Activated naive CD8-positive, alpha-beta T cell treated with anti-CD3 and anti-CD28 coated beads for 36 hours (primary cell): ENCODE results near the gene MYH14. TPM values are rescaled to one million over a fixed set of nuclear protein-coding genes. Genes with fewer than 3 reads are reported as not detected.
A peak's percentile ranks its signal among the peaks of the same experiment; 100 is the strongest.

Experiments
- DNase-seq: peaks from one replicate; pipeline ENCODE4 v3.0.0; 2021
- H3K27ac Mint-ChIP-seq: one replicate; pipeline ENCODE4 v1.8.0; 2022; ENCODE audit warnings: mild to moderate bottlenecking, moderate library complexity, mixed read lengths
- H3K27me3 Mint-ChIP-seq: one replicate; pipeline ENCODE4 v1.8.0; 2022; ENCODE audit warnings: mild to moderate bottlenecking, mixed read lengths
- H3K36me3 Mint-ChIP-seq: one replicate; pipeline ENCODE4 v1.8.0; 2021; ENCODE audit warnings: mild to moderate bottlenecking, mixed read lengths
- H3K4me1 Mint-ChIP-seq: one replicate; pipeline ENCODE4 v1.8.0; 2021; ENCODE audit warnings: mixed read lengths
- H3K4me3 Mint-ChIP-seq: one replicate; pipeline ENCODE4 v1.8.0; 2022; ENCODE audit warnings: mild to moderate bottlenecking, moderate library complexity, mixed read lengths
- H3K9me3 Mint-ChIP-seq: one replicate; pipeline ENCODE4 v1.8.0; 2022; ENCODE audit warnings: mixed read lengths
- total RNA-seq, 2 experiments: library from RNA; stranded (reverse); gene quantifications; one replicate each; pipeline ENCODE4 v1.2.3, GENCODE V29; 2021

The MYH14 gene
- total RNA-seq, 2 experiments from 2014 or later, result not detected

DNA sequence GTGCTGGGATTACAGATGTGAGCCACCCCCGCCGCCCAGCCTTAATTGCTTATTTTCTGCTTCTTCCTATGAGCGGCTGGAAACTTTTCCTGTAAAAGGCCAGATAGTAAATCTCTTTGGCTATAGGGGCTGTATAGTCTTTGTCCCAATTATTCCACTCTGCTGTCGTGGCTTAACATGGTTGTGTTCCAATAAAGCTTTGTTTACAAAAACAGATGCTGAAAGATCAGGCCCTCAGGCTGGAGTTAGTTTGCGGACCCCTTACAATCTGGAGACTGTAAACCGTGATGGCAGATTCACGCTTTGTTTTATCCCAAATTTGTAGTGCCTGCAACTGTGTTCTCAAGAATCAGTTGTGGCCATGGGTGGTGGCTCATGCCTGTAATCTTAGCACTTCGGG, 115.0 kb downstream of the MYH14 start:
- no peak overlapping the region for H3K4me3 Mint-ChIP-seq
- no peak overlapping the region for H3K27ac Mint-ChIP-seq
- H3K9me3 Mint-ChIP-seq, result no peaks in the 10 kb centered on the region
- H3K36me3 Mint-ChIP-seq, result no peaks in the 10 kb centered on the region
- DNase-seq, result no peak
- peaks cover 13% of the 10 kb centered on the region for H3K4me1 Mint-ChIP-seq
- peaks cover 69% of the 10 kb centered on the region for H3K27me3 Mint-ChIP-seq

DNA sequence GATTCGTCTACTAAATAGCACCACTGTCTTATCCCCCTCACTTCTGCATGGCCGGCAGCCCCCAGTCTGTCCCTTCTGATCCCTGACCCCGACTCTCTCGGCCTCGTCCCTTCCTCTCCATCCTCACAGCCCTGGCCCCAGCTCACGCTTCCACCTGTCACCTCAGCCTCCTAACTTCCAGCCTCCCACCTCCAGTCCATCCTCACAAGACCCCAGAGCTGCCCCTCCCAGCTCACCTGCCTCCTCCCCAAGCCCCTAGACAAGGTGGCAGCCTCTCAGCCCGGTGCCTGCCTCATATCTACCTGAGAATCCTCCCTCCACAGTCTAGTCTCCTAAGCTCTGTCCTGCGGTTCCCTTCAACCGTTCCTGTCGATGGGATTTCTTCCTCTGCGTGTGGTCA, 115.7 kb downstream of the MYH14 start:
- Mint-ChIP-seq H3K4me1 (peaks cover 11% of the 10 kb centered on the region), H3K27me3 (peaks cover 65% of the 10 kb centered on the region), H3K36me3 (no peaks in the 10 kb centered on the region), H3K4me3 (no peak overlapping the region), H3K9me3 (no peaks in the 10 kb centered on the region), H3K27ac (no peak overlapping the region)
- DNase-seq, result no peak

DNA sequence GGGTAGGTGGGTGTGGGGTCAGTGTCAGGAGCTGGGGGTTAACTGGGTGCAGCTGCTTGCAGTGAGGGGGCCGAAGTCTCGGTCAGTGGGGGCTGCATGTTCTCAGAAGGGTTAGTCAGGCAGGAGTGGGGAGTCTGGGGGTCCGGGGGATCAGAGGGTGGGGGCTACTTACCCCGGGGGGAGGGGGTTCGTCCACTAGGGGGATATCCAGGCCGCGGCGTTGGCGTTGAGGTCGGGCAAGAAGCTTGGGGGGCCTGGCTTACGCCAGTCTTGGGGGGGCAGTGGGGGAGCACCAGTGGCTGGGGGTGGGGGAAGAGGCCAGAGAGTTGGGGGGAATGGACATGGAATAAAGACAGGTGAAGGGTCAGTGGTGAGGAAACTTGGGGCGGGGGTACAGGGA, 116.6 kb downstream of the MYH14 start:
- no peaks in the 10 kb centered on the region for H3K9me3 Mint-ChIP-seq
- no peak overlapping the region for H3K27ac Mint-ChIP-seq
- peaks cover 9% of the 10 kb centered on the region for H3K4me1 Mint-ChIP-seq
- no peaks in the 10 kb centered on the region for H3K36me3 Mint-ChIP-seq
- no peak for DNase-seq
- H3K27me3 Mint-ChIP-seq, result peaks cover 65% of the 10 kb centered on the region
- no peak overlapping the region for H3K4me3 Mint-ChIP-seq

DNA sequence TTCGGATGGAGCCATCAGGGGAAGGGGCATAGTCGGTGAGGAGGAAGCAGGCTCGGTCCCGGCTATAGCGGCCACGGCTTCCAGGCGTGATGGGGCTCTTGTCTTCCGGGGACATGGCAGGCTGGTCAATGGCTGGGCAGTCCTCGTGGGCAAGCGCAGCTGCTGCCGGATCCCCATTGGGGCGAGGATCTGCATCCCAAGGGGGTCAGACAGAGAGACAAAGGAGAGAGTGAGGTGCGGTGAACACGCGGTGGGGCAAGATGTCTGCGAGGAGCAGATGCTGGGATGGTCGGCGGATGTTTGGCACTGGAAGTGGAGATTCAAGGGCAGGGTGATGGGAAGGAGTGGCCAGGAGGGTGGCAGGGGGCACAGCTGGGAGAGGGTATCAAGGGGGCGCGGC, 117.2 kb downstream of the MYH14 start:
- Mint-ChIP-seq H3K4me3 (no peak overlapping the region), H3K9me3 (no peaks in the 10 kb centered on the region), H3K4me1 (peaks cover 7% of the 10 kb centered on the region), H3K27me3 (peaks cover 63% of the 10 kb centered on the region), H3K27ac (no peak overlapping the region), H3K36me3 (no peaks in the 10 kb centered on the region)
- no peak for DNase-seq

DNA sequence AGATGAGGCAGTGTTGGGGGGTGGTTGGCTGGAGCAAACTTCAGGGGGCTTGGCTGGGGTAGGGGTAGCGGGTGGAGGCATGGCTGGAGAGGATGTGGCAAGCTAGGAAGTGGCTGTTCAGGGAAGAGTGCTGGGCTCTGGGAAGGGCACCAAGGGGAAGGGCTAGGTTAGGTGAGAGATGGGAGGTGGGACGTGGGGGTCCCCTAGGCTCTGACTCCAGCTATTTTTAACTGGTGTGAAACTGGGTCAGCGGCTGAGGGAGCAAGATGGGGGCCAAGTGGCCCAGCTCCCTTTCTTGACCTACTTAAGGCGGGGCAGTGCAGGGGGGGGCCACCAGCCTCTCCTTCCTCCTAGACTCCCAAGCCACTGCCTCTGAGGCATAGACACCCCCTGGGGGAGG, 118.4 kb downstream of the MYH14 start:
- H3K4me1 Mint-ChIP-seq, result peaks cover under 1% of the 10 kb centered on the region
- no peak for DNase-seq
- H3K36me3 Mint-ChIP-seq, result no peaks in the 10 kb centered on the region
- H3K9me3 Mint-ChIP-seq, result no peaks in the 10 kb centered on the region
- H3K4me3 Mint-ChIP-seq, result no peak overlapping the region
- peaks cover 63% of the 10 kb centered on the region for H3K27me3 Mint-ChIP-seq
- no peak overlapping the region for H3K27ac Mint-ChIP-seq

DNA sequence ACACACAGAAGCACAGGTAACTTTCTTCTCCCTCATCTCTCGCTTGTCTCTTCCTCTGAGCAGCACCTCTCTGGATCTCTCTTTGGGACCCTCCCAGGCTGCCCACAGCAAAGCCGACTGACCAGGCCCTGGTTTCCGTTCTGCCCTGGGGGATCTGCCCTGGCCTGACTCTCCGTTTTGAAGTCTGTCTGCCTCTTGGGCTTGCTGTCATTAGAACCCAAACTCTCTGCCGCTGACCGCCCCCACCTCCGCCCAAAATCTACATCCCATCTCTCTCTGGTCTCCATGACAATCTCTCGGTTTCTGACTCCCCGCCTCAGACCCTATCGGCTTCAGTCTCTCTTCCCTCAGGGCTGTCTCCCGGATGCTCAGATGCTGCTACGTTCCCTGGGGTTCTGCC, 118.8 kb downstream of the MYH14 start:
- Mint-ChIP-seq H3K27ac (no peak overlapping the region), H3K27me3 (peaks cover 64% of the 10 kb centered on the region), H3K4me1 (peaks cover 5% of the 10 kb centered on the region), H3K4me3 (no peak overlapping the region), H3K9me3 (no peaks in the 10 kb centered on the region), H3K36me3 (no peaks in the 10 kb centered on the region)
- DNase-seq, result no peak

DNA sequence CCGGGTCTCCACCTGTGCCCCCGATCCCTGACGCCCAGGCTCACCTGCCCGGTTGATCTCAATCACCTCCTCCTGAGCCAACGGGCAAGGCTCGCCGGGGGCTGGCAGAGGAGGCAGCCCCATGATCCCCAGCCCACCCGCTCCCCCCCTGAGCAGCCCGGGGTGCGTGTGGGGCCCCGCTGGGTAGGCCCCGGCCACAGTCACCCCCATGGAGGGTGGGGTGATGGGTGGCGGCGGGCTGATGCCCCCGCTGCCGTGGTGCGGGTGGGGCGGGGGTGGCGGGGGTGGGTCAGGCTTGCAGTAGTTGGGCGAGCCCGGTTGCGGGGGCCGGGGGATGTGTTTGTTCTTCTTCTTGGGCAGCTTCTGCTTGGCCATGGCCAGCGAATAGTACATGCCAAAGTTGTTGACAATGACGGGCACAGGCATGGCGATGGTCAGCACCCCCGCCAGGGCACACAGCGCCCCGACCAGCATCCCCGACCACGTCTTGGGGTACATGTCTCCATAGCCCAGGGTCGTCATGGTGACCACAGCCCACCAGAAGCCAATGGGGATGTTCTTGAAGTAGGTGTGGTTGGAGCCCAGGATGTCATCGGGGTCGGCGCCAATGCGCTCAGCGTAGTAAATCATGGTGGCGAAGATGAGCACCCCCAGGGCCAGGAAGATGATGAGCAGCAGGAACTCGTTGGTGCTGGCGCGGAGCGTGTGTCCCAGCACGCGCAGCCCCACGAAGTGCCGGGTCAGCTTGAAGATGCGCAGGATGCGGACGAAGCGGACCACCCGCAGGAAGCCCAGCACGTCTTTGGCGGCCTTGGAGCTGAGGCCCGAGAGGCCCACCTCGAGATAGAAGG, 119.7 kb downstream of the MYH14 start:
- H3K27ac Mint-ChIP-seq, result no peak overlapping the region
- no peaks in the 10 kb centered on the region for H3K9me3 Mint-ChIP-seq
- no peak for DNase-seq
- H3K27me3 Mint-ChIP-seq, result peaks cover 63% of the 10 kb centered on the region
- no peak overlapping the region for H3K4me3 Mint-ChIP-seq
- H3K36me3 Mint-ChIP-seq, result no peaks in the 10 kb centered on the region
- peaks cover 9% of the 10 kb centered on the region for H3K4me1 Mint-ChIP-seq

DNA sequence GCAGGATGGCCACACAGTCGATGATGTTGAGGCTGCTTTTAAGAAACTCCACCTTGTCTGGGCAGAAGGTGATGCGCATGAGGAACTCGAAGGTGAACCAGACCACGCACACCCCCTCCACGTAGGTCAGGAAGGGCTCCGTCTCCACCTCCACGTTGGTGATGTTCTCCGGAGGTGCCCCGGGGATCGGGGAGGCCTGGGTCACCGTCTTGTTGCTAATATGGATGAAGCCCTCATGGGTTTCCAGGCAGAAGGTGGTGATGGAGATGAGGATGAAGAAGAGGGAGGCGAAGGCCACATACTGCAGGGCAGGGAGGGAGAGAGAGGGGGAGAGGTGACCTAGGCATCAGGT, 120.3 kb downstream of the MYH14 start:
- no peak overlapping the region for H3K27ac Mint-ChIP-seq
- H3K4me1 Mint-ChIP-seq, result peaks cover 9% of the 10 kb centered on the region
- DNase-seq, result no peak
- H3K36me3 Mint-ChIP-seq, result no peaks in the 10 kb centered on the region
- H3K27me3 Mint-ChIP-seq, result peaks cover 62% of the 10 kb centered on the region
- no peaks in the 10 kb centered on the region for H3K9me3 Mint-ChIP-seq
- H3K4me3 Mint-ChIP-seq, result no peak overlapping the region

DNA sequence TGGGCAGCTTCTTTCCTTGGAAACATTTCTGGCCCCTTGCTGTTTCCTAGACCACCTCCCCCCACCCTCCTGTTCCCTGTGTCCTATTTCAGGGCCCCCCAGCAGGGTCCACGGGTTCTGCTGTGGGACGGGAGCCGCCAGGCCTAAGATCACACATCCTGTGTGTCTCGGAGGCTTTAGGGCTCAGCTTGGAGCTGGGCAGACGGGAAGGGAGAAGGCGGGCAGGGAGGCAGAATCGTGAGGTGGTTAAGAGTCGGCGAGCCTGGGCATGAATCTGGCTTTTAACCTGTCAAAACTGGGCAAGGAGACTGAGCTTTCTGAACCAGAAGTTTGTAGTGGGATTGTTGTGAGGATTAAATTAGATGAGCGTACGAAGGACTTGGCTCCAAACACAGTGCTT, 120.9 kb downstream of the MYH14 start:
- Mint-ChIP-seq H3K4me3 (no peak overlapping the region), H3K36me3 (peaks cover under 1% of the 10 kb centered on the region), H3K9me3 (peaks cover under 1% of the 10 kb centered on the region), H3K27me3 (peaks cover 62% of the 10 kb centered on the region), H3K27ac (no peak overlapping the region), H3K4me1 (peaks cover 12% of the 10 kb centered on the region)
- DNase-seq, result no peak

DNA sequence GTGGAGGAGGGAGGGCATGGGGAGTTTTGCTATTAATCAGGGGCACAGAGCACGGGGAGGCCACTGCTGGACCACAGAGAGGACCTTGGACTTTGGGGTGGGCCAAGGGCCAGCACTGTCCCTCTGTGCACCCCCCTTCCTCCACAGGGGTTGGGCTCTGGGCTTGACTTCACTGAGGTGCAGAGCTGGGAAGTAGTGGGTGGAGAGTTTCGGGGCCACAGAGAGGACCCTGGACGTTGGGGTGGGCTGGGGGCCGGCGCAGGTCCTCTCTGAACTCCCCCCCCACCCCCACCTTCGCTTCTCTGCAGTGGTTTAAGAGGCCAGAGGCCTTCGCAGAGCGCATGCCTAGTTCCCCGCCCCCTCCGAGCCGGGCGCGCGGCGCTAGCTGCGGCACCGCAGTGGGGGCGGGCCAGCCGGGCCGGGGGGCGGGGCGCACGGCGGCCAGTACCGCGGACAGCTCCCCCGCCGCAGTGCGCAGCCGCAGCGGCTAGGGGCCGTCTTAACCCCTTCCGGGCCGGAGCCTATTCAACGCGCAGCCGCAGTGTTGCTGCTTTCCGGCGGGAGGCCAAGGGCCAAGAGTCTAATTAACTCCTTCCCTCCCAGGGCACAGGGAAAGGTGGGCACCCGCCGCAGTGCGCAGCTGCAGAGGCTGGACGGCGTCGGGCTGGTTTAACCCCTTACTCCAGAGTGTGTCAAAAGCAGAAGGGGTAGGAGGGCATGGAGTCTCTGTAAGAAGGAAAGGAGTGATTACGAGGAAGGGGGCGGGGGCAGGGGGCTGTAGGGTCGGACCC, 122.1 kb downstream of the MYH14 start:
- DNase-seq, result peak; percentile 83
- peaks cover 9% of the 10 kb centered on the region for H3K36me3 Mint-ChIP-seq
- H3K4me1 Mint-ChIP-seq, result peaks cover 24% of the 10 kb centered on the region
- no peak overlapping the region for H3K27ac Mint-ChIP-seq
- no peak overlapping the region for H3K4me3 Mint-ChIP-seq
- peaks cover 67% of the 10 kb centered on the region for H3K27me3 Mint-ChIP-seq
- peaks cover 8% of the 10 kb centered on the region for H3K9me3 Mint-ChIP-seq

DNA sequence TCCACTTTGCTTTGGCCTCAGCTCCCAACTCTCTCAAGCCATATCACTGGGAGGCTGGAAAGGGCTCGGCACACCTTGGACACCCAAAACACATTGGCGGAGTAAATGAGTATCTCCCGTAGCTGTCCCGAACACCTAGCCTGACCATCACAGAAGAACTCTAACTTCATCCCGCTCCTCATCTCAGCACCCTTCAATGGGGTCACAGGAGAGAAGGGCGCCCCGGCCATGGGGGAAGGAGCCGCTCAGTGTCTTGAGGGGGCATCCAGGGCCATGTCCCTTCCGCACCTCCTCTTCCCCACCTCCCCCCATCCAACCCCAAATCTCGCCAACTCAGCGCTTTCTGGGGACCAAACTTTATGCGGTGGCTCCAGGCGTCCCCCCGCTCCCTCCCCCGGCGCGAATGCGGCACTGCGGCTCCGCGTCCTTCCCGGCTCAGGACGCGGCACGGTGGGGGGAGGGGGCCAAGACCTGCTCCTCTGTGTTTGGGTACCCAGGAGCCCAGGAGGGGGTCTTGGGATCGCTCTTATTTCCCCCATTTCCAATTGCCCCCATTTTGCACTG, 122.8 kb downstream of the MYH14 start:
- H3K27ac Mint-ChIP-seq, result no peak overlapping the region
- H3K4me1 Mint-ChIP-seq, result peaks cover 27% of the 10 kb centered on the region
- H3K4me3 Mint-ChIP-seq, result no peak overlapping the region
- H3K9me3 Mint-ChIP-seq, result peaks cover 8% of the 10 kb centered on the region
- peaks cover 67% of the 10 kb centered on the region for H3K27me3 Mint-ChIP-seq
- H3K36me3 Mint-ChIP-seq, result peaks cover 10% of the 10 kb centered on the region
- no peak for DNase-seq

DNA sequence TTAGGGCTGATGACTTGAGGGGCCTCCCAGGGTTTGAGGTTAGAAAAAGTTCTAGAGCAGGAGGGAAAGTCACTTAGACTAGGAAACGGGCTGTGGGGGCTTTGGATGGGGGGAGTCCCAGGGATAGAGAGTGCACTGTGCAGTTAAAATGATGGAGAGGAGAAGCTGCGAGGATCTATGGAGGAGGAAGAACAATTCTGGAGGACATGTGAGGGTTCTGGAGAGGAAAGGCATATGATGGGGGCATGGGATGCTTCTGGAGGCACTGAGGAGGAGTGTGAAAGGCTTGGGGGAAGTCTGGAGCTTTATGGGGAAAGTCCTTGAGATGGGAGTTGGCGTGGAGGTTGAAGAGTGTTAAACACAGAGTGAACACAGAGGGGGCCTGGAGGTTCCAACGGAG, 123.6 kb downstream of the MYH14 start:
- H3K9me3 Mint-ChIP-seq, result peaks cover 8% of the 10 kb centered on the region
- no peak overlapping the region for H3K4me3 Mint-ChIP-seq
- DNase-seq, result no peak
- peaks cover 71% of the 10 kb centered on the region for H3K27me3 Mint-ChIP-seq
- H3K36me3 Mint-ChIP-seq, result peaks cover 10% of the 10 kb centered on the region
- H3K4me1 Mint-ChIP-seq, result peaks cover 34% of the 10 kb centered on the region
- H3K27ac Mint-ChIP-seq, result no peak overlapping the region

DNA sequence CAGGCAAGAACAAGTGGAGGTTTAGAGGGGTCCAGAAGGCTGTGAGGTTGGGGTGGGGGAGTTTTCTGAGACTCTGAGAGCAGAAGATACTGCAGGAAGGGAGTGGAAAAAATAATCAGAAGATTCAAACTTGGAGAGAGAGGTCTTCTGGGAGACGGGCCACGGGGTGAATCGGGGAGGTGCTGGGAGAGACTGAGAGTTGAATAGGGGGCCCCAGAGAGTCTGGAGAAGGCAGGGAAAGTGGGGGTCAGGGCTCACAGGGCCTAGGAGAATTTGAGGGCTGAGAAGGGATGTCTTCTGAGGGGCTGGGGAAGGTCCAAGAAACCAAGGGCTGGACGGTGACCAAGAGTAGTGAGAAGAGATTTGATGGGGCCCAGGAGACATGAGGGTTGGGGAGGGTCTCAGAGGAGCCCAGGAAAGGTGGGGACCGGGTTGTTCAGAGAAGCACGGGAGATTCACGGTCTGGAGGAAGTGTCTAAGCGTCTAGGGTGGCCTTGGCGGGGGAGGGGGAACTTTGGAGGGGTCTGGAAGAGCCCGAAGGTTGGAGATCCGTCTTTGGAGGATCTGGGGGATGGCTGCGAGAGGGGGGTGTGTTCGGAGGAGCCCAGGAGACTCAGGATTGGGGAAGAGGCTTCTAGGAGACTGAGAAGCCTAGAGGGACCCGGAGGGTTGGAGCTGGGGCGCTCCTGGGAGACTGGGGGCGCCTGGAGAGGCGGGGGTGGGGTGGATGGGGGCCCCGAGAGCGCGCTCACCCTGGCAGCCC, 124.2 kb downstream of the MYH14 start:
- Mint-ChIP-seq H3K9me3 (peaks cover 8% of the 10 kb centered on the region), H3K4me1 (peaks cover 37% of the 10 kb centered on the region), H3K36me3 (peaks cover 10% of the 10 kb centered on the region), H3K27ac (no peak overlapping the region), H3K4me3 (peak overlapping the region; percentile 42), H3K27me3 (peaks cover 77% of the 10 kb centered on the region)
- no peak for DNase-seq

DNA sequence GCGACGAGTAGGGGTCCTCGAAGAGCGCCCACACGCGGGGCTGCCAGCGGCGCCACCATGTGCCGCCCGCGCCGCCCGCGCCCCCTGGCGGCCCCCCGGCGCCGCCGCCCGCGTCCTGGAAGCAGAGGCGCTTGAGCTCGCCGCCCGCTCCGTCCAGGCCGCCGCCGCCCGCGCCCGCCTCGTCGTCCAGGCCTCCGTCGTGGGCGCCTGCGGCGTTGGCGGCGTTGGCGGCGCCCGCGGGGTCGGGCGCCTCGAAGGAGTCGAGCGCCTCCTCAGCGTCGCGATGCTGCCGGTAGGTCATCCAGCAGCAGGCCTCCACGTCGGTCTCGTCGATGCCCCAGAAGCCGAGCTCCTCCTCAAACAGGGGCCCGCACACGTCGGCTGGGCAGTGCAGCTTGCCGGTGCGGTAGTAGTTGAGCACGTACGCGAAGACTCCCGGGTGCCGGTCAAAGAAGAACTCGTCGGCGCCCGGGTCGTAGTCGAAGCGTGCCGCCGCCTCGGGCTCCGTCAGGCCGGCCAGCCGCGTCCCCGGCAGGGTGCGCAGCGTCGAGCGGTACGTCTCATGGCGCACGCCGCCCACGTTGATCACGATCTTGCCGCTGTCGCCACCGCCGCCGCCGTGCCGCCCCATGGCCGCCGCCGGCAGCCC, 124.9 kb downstream of the MYH14 start:
- peaks cover 40% of the 10 kb centered on the region for H3K4me1 Mint-ChIP-seq
- peaks cover 8% of the 10 kb centered on the region for H3K9me3 Mint-ChIP-seq
- no peak overlapping the region for H3K27ac Mint-ChIP-seq
- no peak overlapping the region for H3K4me3 Mint-ChIP-seq
- peaks cover 10% of the 10 kb centered on the region for H3K36me3 Mint-ChIP-seq
- H3K27me3 Mint-ChIP-seq, result peaks cover 79% of the 10 kb centered on the region
- DNase-seq, result peak; percentile 27

DNA sequence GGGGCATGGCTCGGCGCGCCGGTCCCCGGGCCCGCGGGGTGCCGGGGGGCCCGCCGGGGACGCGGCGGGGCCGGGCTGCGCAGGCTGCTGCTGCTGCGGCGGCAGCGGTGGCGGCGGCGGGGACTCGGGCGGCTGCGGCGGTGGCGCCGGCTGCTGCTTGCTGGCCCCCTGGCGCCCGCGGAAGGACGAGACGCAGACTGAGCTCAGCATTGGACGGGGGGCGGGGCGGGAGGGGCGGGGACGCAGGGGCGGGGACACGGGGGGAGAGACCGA, 125.4 kb downstream of the MYH14 start:
- Mint-ChIP-seq H3K4me3 (no peak overlapping the region), H3K9me3 (peaks cover 8% of the 10 kb centered on the region), H3K4me1 (peaks cover 44% of the 10 kb centered on the region), H3K27ac (no peak overlapping the region), H3K27me3 (peaks cover 76% of the 10 kb centered on the region), H3K36me3 (peaks cover 10% of the 10 kb centered on the region)
- DNase-seq, result no peak
